K562 treated with DMSO at 1 percent for 24 hours (cell line): ENCODE results near the gene P2RY1. TPM values are rescaled to one million over a fixed set of nuclear protein-coding genes. Genes with fewer than 3 reads are reported as not detected.

ENCODE experiments used
- total RNA-seq: library from RNA; unstranded; fragments of 300-600 nt; gene quantifications from 2 replicates; pipeline ENCODE4 v1.2.3, GENCODE V29; 2022; ENCODE audit warnings: low read depth; ENCODE audit not compliant: insufficient read depth

The P2RY1 gene
- 6.7 and 7.7 TPM in 2 replicates for total RNA-seq

DNA sequence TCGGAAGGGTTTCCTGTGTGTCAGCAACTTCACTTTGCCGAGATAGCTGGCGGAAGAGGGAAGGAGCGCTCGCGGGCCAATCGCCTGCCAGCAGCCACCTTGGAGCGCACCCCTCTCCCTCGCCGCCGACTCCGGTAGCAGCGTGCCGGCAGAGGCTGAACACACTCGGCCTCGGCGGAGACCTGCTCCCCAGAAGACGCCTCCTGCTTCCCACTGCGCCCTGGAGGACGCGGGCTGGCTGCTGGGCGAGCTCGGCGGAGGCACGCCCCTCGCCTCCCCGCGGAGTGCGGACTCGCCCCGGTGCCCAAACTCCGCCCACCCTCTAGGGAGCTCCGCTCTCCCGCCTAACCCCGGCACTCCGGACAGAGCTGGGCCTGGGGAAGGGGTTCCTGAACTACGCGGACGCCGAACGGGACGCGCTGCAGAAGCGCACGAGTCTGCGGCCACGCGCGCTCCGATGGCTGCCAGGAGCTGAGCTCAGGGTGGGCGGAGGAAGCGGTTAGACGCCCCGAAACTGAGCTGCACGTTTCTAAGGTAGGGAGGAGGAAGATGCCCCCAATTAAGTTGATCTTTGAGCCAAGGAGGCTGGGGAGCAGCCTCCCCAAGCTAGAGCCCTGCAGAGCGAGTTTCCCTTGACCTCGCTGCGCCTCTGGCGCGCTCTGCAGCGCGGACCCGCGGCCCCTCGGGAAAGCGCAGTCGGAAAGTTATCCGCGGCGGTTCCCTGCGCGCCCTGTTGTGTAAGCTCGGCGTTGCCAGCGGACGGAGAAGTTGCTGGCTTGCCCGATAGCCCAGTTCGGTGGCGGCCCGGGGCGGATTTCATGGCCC, at the start of gene P2RY1:
TSS of gene P2RY1 (plus strand) at position 356 of the 825 bp plus-strand sequence. CDS start 652 bp downstream, outside the sequence.

